Subcutaneous preadipocyte (primary cell): ENCODE data around the gene TMEM35A. TPM values are rescaled to one million over a fixed set of nuclear protein-coding genes. Genes with fewer than 3 reads are reported as not detected.

Source experiments
- total RNA-seq: library from RNA; depleted of rRNA; stranded (reverse); fragments of >200 nt; gene quantifications from 2 replicates; pipeline ENCODE4 v1.2.3, GENCODE V29; 2012

Gene TMEM35A
- total RNA-seq: 1.6 and 2.2 TPM in 2 replicates

GRCh38 chrX:101078716-101079598 is at the start of gene TMEM35A:
Gene TMEM35A, plus strand, starts transcription at chrX:101078879. Its CDS starts 124 bp downstream, at chrX:101079003.

GRCh38 chrX:101051549-101052302 is 27.0 kb upstream of the TMEM35A start, which contains the start of gene TRMT2B:
Gene TRMT2B, minus strand, starts transcription at chrX:101052111. Its CDS starts 9,822 bp downstream, at chrX:101042289.

GRCh38 chrX:101097546-101098453 is 19.1 kb downstream of the TMEM35A start, which contains the start of gene CENPI:
Gene CENPI, plus strand, starts transcription at chrX:101098204. Its CDS starts 2,867 bp downstream, at chrX:101101071.

Other genes with a start within 250 kb of the TMEM35A start
- gene NOX1, start 204.5 kb upstream of the TMEM35A start, total RNA-seq: not detected in 2 replicates
- under 0.01 TPM in 1 of 2 replicates, not detected in the other for gene XKRX, start 150.0 kb upstream of the TMEM35A start, total RNA-seq
- not detected in 2 replicates for gene ARL13A, start 109.2 kb upstream of the TMEM35A start, total RNA-seq
- gene TRMT2B, start 26.8 kb upstream of the TMEM35A start, total RNA-seq: 7.0 and 15.4 TPM in 2 replicates
- gene CENPI, start 19.3 kb downstream of the TMEM35A start, total RNA-seq: 18.7 and 30.7 TPM in 2 replicates
- under 0.01 and 0.20 TPM in 2 replicates for gene DRP2, start 140.9 kb downstream of the TMEM35A start, total RNA-seq
- 0.37 and 0.39 TPM in 2 replicates for gene TAF7L, start 212.5 kb downstream of the TMEM35A start, total RNA-seq